Measurements from ENCODE around the gene CST9L. TPM values are rescaled to one million over a fixed set of nuclear protein-coding genes. Genes with fewer than 3 reads are reported as not detected.

CST9L gene
- total RNA-seq, 1 experiment from 2014 or later: not detected

DNA sequence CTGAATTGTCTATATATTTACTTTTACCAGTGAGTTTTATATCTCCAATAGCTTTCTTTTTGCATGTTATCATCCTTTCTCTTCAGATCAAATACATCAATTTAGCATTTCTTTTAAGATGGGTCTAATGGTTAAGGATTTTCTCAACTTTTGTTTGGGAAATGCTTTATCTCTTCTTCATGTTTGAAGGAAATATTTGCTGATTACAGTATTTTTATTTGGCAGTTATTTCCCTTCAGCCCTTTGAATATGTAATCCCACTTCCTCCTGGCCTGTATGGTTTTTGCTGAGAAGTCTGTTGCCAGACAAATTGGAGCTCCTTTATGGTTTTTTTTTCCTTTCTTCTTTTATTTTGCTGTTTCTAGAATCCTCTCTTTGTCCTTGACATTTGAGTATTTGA lies 6.7 kb upstream of the CST9L start:
- Histone ChIP-seq H3K36me3 (replicated peaks; ENCODE audit: control insufficient read depth, insufficient read depth, low read length) (no peaks in the 10 kb centered on the region), H3K4me3 (ENCODE audit: insufficient read depth, low read depth, low read length) (no peak overlapping the region), H3K27me3 (ENCODE audit: control insufficient read depth, insufficient read depth, low read length) (no peaks in the 10 kb centered on the region)
- DNase-seq: no peak

DNA sequence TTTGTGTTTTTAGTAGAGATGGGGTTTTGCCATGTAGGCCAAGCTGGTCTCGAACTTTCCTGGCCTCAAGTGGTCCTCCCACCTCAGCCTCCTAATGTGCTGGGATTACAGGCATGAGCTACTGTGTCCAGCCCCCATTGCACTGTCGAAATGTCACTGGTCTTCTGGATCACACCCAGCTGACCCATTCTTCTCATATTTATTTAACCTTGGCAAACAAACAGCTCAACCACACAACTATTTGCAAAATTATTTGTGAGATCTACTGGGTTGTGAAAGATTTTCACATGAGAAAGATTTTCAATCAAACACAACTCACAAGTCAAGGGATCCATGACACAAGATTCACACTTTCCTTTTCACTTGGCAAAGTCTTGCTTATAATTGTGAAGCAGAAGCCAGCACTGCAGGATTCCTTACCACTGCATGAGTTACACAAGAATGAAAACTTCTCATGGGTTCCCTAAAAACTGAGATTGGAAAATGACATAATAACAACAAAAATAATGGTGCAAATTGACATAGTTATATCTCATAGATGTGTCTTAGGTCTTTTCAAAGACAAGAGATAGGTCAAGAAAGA lies 2.0 kb upstream of the CST9L start:
- DNase-seq: no peak
- Histone ChIP-seq H3K36me3 (replicated peaks; ENCODE audit: control insufficient read depth, insufficient read depth, low read length) (no peaks in the 10 kb centered on the region), H3K4me3 (ENCODE audit: insufficient read depth, low read depth, low read length) (no peak overlapping the region), H3K27me3 (ENCODE audit: control insufficient read depth, insufficient read depth, low read length) (no peaks in the 10 kb centered on the region)

DNA sequence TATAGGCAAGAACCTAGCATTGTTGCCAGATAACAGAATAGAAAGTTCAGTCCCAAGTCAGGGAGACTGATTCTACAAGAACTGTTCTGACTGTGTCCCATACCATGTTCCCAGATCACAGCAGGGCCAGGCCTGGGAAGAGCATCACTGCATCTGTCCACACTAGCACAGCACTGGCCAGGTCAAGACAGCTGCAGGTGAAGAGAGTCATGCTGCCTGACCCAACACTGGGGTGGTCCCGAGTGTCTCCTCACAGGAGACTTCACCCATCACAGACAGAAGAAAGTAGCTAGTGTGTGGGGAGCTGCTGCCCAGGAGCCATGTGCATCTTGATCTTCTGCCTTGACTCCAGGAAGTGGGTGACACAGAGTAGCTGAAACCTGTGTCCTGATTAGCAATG lies 1.3 kb upstream of the CST9L start:
- no peaks in the 10 kb centered on the region for H3K36me3 ChIP-seq (replicated peaks; ENCODE audit: control insufficient read depth, insufficient read depth, low read length)
- H3K4me3 ChIP-seq (ENCODE audit: insufficient read depth, low read depth, low read length): no peak overlapping the region
- no peaks in the 10 kb centered on the region for H3K27me3 ChIP-seq (ENCODE audit: control insufficient read depth, insufficient read depth, low read length)
- DNase-seq: no peak

DNA sequence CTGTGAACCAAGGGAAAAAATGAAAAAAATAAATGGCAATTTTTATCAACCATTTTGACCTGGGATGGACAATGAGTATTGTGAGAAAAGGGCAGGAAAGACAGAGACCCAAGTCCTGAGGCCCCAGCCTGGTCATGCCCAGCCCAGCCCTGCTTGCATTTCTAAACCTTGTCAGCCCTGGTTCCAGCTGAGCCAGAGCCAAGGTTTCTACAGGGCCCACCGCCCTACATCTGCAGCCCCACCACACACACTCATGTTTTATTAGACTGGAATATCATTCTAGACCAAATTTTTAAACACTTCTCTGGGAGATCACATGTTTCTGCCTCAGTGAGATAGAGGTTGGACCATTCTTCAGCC lies 667 bp upstream of the CST9L start:
- Histone ChIP-seq H3K27me3 (ENCODE audit: control insufficient read depth, insufficient read depth, low read length) (no peaks in the 10 kb centered on the region), H3K4me3 (ENCODE audit: insufficient read depth, low read depth, low read length) (no peak overlapping the region), H3K36me3 (replicated peaks; ENCODE audit: control insufficient read depth, insufficient read depth, low read length) (no peaks in the 10 kb centered on the region)
- DNase-seq: no peak

DNA sequence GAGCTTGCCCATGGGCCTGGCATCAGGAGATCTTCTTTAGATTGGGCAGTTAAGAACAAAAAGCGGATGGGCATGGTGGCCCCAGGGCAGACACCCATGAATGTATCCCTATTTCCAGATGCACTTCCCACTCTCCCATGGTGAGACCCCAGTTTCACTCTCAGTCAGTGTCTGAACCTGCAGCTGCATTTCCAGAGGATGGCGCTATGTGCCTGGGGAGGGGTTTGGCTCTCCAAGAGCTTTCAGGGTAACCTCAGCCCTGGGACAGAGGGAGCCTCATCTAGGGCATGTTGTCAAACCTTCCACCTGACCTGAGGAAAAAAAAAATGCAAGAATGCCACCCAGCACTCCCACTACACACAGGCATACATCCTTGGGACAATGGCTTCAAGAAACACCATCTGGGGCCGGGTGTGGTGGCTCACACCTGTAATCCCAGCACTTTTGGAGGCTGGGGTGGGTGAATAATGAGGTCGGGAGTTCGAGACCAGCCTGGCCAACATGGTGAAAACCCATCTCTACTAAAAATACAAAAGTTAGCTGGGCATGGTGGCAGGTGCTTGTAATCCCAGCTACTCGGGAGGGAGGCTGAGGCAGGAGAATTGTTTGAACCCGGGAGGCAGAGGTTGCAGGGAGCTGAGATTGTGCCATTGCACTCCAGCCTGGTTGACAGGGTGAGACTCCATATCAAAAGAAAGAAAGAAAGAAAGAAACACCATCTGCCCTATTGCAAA lies 1.9 kb downstream of the CST9L start:
- Histone ChIP-seq H3K27me3 (ENCODE audit: control insufficient read depth, insufficient read depth, low read length) (no peaks in the 10 kb centered on the region), H3K36me3 (replicated peaks; ENCODE audit: control insufficient read depth, insufficient read depth, low read length) (no peaks in the 10 kb centered on the region), H3K4me3 (ENCODE audit: insufficient read depth, low read depth, low read length) (no peak overlapping the region)
- no peak for DNase-seq

DNA sequence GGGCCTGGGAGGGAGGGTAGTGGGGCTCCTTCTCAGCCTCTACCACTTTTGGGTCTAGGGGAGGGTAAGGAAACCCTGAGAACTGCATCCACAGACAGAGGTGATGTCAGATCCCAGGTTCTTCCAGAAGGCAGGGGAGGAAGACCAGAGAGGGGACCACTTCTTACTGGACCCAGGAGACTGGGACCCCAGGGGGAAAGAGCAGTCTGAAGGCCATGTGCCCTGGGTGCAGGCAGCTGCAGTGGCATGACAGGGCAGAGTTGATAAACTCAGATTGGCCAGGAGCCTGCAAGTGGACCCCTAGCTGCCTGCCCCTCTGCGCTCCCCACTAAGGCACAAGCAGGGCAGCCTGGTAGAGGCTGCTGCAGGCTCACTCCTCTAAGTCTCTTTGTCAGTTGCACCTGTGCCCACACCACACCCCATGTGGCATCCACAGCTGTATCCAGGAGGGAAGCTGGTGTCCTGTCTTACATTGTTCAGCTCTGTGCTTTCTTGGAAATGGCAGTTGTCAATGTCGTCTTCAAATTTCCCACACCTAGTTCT lies 2.7 kb downstream of the CST9L start:
- no peak for DNase-seq
- no peaks in the 10 kb centered on the region for H3K27me3 ChIP-seq (ENCODE audit: control insufficient read depth, insufficient read depth, low read length)
- no peak overlapping the region for H3K4me3 ChIP-seq (ENCODE audit: insufficient read depth, low read depth, low read length)
- H3K36me3 ChIP-seq (replicated peaks; ENCODE audit: control insufficient read depth, insufficient read depth, low read length): no peaks in the 10 kb centered on the region

DNA sequence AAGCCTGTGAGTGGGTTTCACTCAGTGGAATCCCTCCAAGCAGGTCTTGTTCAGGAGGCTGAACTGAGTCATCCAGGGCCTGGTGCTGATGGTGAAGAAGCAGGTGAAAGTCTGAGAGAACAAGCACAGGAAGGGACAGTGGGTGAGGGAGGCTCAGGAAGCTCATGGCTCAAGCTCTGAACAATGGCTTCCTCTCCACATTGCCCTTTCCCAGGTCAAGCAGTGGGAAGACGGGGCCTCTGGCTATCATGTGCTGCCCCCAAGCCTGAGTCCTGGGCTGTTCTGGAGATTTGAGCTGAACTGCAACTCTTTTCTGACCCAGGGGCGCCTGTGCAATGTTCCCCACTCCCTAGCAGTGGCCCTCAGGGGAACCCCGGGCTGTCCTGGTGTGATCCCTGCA lies 3.4 kb downstream of the CST9L start:
- DNase-seq: no peak
- H3K36me3 ChIP-seq (replicated peaks; ENCODE audit: control insufficient read depth, insufficient read depth, low read length): no peaks in the 10 kb centered on the region
- no peak overlapping the region for H3K4me3 ChIP-seq (ENCODE audit: insufficient read depth, low read depth, low read length)
- no peaks in the 10 kb centered on the region for H3K27me3 ChIP-seq (ENCODE audit: control insufficient read depth, insufficient read depth, low read length)

DNA sequence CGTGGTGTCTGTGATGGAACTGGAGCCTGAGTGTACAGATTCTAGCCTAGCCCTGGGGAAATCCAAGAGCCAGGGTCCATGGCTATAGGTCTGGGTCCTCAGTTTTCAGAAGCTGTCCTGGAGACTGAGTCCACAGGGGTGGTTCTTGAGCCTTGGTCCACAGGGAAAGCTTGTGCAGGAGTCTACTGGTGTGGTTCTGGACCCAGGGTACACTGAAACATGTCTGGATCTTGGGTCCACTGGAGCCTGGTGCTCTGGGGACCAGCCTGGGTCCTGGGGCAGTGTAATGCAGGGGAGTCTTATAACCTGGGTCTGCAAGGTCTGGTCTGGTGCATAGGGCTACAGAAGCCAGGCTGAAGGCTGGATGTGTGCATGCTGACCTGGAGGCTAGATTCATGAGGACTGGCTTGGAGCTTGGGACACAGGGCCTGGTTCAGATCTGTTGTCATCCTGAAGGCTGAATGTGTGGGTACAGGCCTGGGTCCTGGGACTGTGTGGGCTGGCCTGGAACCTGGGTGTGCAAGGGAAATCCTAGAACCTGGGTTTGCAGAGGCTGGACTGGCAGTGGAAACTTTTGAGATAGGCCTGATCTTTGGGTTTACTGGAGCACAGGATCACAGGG lies 5.5 kb downstream of the CST9L start:
- no peaks in the 10 kb centered on the region for H3K27me3 ChIP-seq (ENCODE audit: control insufficient read depth, insufficient read depth, low read length)
- DNase-seq: no peak
- H3K4me3 ChIP-seq (ENCODE audit: insufficient read depth, low read depth, low read length): no peak overlapping the region
- no peaks in the 10 kb centered on the region for H3K36me3 ChIP-seq (replicated peaks; ENCODE audit: control insufficient read depth, insufficient read depth, low read length)

DNA sequence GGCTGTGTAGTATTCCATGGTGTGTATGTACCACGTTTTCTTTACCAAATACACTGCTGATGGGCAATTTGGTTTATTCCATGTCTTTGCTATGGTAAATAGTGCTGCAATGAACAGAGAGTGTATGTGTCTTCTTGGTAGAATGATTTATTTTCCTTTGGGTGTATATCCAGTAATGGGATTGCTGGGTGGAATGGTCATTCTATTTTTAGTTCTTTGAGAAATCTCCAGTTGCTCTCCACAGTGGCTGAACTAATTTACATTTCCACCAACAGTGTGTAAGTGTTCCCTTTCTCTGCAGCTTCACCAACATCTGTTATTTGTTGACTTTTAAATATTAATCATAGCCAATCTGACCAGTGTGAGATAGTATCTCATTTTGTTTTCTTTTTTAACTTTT lies 13.9 kb downstream of the CST9L start:
- Histone ChIP-seq H3K4me3 (ENCODE audit: insufficient read depth, low read depth, low read length) (no peak overlapping the region), H3K36me3 (replicated peaks; ENCODE audit: control insufficient read depth, insufficient read depth, low read length) (no peaks in the 10 kb centered on the region), H3K27me3 (ENCODE audit: control insufficient read depth, insufficient read depth, low read length) (no peaks in the 10 kb centered on the region)
- no peak for DNase-seq

DNA sequence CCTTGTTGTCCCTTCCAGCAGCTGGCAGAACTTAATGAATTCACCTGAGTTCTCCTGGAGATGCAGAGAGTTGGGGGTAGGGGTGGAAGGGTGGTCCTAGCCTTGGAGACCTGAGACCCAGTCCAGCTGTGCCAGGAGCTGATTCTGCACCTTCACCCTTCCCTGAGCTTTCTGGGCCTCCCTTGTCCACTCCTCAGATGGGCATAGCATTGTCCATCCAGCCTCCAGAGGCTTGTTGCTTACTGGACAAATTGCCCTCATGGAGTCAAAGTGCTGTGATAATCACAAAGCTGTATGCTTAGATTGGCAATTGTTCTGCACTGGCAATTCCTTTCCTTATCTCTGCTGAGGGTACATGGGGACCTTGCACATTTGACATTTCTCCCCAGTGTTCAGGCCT lies 16.5 kb downstream of the CST9L start:
- DNase-seq: no peak
- no peak overlapping the region for H3K4me3 ChIP-seq (ENCODE audit: insufficient read depth, low read depth, low read length)
- H3K36me3 ChIP-seq (replicated peaks; ENCODE audit: control insufficient read depth, insufficient read depth, low read length): no peaks in the 10 kb centered on the region
- H3K27me3 ChIP-seq (ENCODE audit: control insufficient read depth, insufficient read depth, low read length): no peaks in the 10 kb centered on the region; the same call in 1 of the 2 replicates

DNA sequence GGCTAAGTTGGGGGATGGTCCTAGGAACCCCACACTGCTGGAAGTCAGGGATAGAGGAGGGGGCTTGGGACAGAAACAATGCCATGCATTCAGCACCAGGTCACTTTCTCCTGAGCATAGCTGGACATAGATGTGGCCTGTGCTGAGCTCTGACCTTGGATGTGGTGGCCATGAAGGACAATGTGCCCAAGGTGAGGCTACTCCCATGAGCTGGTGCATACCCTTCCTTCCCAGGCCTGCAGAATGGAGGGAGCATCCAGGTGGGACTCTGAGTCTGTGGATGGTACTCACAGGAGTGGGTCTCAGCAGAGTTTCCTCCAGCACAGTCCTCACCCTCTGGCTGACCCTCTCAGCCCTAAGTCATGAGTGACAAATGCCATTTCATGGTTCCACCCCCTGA lies 16.9 kb downstream of the CST9L start:
- H3K36me3 ChIP-seq (replicated peaks; ENCODE audit: control insufficient read depth, insufficient read depth, low read length): no peaks in the 10 kb centered on the region
- no peaks in the 10 kb centered on the region; the same call in 1 of the 2 replicates for H3K27me3 ChIP-seq (ENCODE audit: control insufficient read depth, insufficient read depth, low read length)
- no peak overlapping the region for H3K4me3 ChIP-seq (ENCODE audit: insufficient read depth, low read depth, low read length)
- no peak for DNase-seq

DNA sequence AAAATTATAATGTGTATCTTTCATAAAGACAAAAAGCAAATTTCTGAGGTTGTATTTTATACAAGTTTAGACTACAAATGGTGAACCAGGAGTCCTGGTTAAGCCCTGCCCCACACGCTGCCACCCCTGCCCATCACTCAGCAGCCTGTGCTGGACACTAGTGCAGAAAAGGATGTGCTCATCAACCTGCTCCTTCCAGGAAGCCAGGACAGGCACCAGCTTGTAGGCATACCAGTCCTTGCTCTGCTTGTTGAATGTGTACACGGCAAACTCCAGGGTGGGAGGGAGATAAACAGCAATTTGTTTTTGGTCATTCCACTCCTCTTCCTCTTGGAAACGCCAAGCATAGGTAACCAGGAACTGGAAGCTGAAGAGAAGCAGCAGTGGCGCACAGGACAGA lies 18.1 kb downstream of the CST9L start:
- Histone ChIP-seq H3K27me3 (ENCODE audit: control insufficient read depth, insufficient read depth, low read length) (no peaks in the 10 kb centered on the region; the same call in 1 of the 2 replicates), H3K4me3 (ENCODE audit: insufficient read depth, low read depth, low read length) (no peak overlapping the region), H3K36me3 (replicated peaks; ENCODE audit: control insufficient read depth, insufficient read depth, low read length) (no peaks in the 10 kb centered on the region)
- DNase-seq: no peak

DNA sequence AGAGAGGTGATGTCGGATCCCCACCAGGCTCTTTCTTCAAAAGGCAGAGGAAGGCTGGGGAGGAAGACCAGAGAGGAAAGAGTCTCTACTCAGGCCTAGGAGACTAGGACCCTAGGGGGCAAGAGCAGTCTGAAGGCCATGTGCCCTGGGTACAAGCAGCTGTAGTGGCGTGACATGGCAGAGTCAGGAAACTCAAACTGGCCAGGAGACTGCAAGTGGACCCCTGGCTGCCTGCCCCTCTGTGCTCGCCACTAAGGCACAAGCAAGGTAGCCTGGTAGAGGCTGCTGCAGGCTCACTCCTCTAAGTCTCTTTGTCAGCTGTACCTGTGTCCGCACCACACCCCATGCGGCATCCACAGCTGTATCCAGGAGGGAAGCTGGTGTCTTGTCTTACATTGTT lies 19.9 kb downstream of the CST9L start:
- Histone ChIP-seq H3K36me3 (replicated peaks; ENCODE audit: control insufficient read depth, insufficient read depth, low read length) (no peaks in the 10 kb centered on the region), H3K27me3 (ENCODE audit: control insufficient read depth, insufficient read depth, low read length) (no peaks in the 10 kb centered on the region; the same call in 1 of the 2 replicates), H3K4me3 (ENCODE audit: insufficient read depth, low read depth, low read length) (no peak overlapping the region)
- no peak for DNase-seq

DNA sequence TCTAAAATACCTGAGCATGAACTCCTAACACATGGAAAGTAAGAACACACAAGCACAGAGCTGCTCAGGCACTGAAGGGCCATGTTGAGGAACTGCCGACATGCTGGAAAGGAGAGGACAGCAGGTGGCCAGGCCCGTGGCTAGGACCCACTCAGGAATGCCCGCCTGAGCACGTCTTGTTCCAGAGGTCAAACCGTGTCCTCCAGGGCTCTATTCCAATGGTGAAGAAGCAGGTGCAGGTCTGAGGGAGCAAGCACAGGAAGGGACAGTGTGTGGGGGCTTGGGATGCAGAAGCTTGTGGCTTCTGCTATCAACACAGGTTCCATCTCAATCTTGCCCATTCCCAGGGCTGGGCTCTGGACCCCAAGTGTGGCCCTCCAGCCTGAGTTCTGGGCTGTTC lies 20.7 kb downstream of the CST9L start:
- Histone ChIP-seq H3K27me3 (ENCODE audit: control insufficient read depth, insufficient read depth, low read length) (no peaks in the 10 kb centered on the region; the same call in 1 of the 2 replicates), H3K4me3 (ENCODE audit: insufficient read depth, low read depth, low read length) (no peak overlapping the region), H3K36me3 (replicated peaks; ENCODE audit: control insufficient read depth, insufficient read depth, low read length) (no peaks in the 10 kb centered on the region)
- DNase-seq: no peak

Data from H7 (cell line).